Loucy (cell line): ENCODE measurements around the gene DOK6.

ENCODE experiments used
- H2AFZ ChIP-seq: fragments of 200-600 bp; sonication (generic); 2 replicates; pipeline ENCODE4 v1.6.0; 2016; ENCODE audit warnings: antibody characterized with exemption, mild to moderate bottlenecking, low read length, moderate library complexity
- H3F3A ChIP-seq: fragments of 200-600 bp; 2 replicates; pipeline ENCODE4 v1.6.0; 2016; ENCODE audit warnings: antibody characterized with exemption, low read depth, mild to moderate bottlenecking
- H3K27me3 ChIP-seq: fragments of 200-600 bp; sonication (generic); 2 replicates; pipeline ENCODE4 v1.6.1; 2014; ENCODE audit warnings: low read length, mild to moderate bottlenecking; ENCODE audit not compliant: insufficient read depth, poor library complexity, severe bottlenecking
- H3K36me3 ChIP-seq: fragments of 200-600 bp; sonication (generic); 2 replicates; pipeline ENCODE4 v1.6.1; 2016; ENCODE audit warnings: low read length; ENCODE audit not compliant: insufficient read depth
- H3K4me1 ChIP-seq: fragments of 200-600 bp; sonication (generic); 2 replicates; pipeline ENCODE4 v1.5.1; 2014; ENCODE audit warnings: low read length, mild to moderate bottlenecking; ENCODE audit not compliant: insufficient read depth, poor library complexity, severe bottlenecking
- H3K4me2 ChIP-seq: fragments of 200-600 bp; sonication (generic); 2 replicates; pipeline ENCODE4 v1.6.0; 2014; ENCODE audit warnings: antibody characterized with exemption, low read length, low read depth, mild to moderate bottlenecking; ENCODE audit not compliant: poor library complexity, severe bottlenecking
- H3K4me3 ChIP-seq: fragments of 200-600 bp; sonication (generic); 2 replicates; pipeline ENCODE4 v1.5.1; 2014; ENCODE audit warnings: low read length, mild to moderate bottlenecking, mixed read lengths; ENCODE audit not compliant: poor library complexity, severe bottlenecking
- H3K79me2 ChIP-seq: fragments of 200-600 bp; sonication (generic); 2 replicates; pipeline ENCODE4 v1.6.1; 2014; ENCODE audit warnings: low read length; ENCODE audit not compliant: insufficient read depth
- H3K9ac ChIP-seq: fragments of 200-600 bp; sonication (generic); 2 replicates; pipeline ENCODE4 v1.6.0; 2014; ENCODE audit warnings: mild to moderate bottlenecking, low read depth, low read length, moderate library complexity; ENCODE audit not compliant: poor library complexity, severe bottlenecking
- H3K9me2 ChIP-seq: fragments of 200-600 bp; sonication (generic); replicated peaks from 2 replicates; pipeline ENCODE4 v1.6.1; 2016; ENCODE audit warnings: low read depth, low read length, mixed read lengths
- H3K9me3 ChIP-seq: fragments of 200-600 bp; sonication (generic); 2 replicates; pipeline ENCODE4 v1.6.1; 2014; ENCODE audit warnings: mild to moderate bottlenecking, antibody characterized with exemption, low read length, low read depth; ENCODE audit not compliant: insufficient read depth
- H4K20me1 ChIP-seq: fragments of 200-600 bp; sonication (generic); 2 replicates; pipeline ENCODE4 v1.6.0; 2014; ENCODE audit warnings: antibody characterized with exemption, low read length, mild to moderate bottlenecking; ENCODE audit not compliant: insufficient read depth, poor library complexity, severe bottlenecking
- EZH2phosphoT487 ChIP-seq: fragments of 200-600 bp; IDR thresholded peaks from 2 replicates; pipeline ENCODE4 v1.6.1; 2018; ENCODE audit warnings: antibody characterized with exemption, mild to moderate bottlenecking, moderate library complexity, borderline replicate concordance
- TF ChIP-seq, protein P1 (sequence below): fragments of 200-600 bp; sonication (generic); conservative IDR thresholded peaks from 2 replicates; pipeline ENCODE4 v1.5.1; 2014; ENCODE audit warnings: mild to moderate bottlenecking, antibody characterized with exemption, low read length

DOK6 gene

DNA sequence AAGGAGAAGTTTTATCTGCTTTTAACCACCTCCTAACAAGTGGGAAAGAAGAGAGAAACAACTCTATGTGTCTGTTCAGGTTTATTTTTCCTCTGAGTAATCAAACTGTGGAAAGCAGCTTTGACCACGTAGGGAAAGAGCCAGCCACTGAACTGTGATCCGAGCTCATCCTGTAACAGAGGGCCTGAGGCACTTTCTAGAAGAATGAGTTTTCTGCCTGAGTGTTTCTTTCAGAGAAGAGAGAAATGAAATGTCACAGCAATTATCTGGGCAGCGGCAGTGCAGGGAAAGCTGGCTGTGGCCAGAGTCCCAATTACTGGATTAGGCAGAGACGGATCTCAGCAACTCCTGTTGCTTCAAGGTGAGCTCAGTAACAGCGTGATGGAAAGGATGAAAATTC lies 395.1 kb downstream of the DOK6 start:
- Histone ChIP-seq H3K36me3 (no peaks in the 10 kb centered on the region), H3K9me3 (no peaks in the 10 kb centered on the region), H3F3A (no peaks in the 10 kb centered on the region), H3K4me3 (no peak overlapping the region), H3K27me3 (no peaks in the 10 kb centered on the region), H4K20me1 (no peaks in the 10 kb centered on the region), H3K79me2 (no peaks in the 10 kb centered on the region), H3K9me2 (no peaks in the 10 kb centered on the region), H3K4me2 (no peak overlapping the region), H3K4me1 (no peaks in the 10 kb centered on the region), H2AFZ (no peak overlapping the region), H3K9ac (no peak overlapping the region)
- TF ChIP-seq, protein P1, sequence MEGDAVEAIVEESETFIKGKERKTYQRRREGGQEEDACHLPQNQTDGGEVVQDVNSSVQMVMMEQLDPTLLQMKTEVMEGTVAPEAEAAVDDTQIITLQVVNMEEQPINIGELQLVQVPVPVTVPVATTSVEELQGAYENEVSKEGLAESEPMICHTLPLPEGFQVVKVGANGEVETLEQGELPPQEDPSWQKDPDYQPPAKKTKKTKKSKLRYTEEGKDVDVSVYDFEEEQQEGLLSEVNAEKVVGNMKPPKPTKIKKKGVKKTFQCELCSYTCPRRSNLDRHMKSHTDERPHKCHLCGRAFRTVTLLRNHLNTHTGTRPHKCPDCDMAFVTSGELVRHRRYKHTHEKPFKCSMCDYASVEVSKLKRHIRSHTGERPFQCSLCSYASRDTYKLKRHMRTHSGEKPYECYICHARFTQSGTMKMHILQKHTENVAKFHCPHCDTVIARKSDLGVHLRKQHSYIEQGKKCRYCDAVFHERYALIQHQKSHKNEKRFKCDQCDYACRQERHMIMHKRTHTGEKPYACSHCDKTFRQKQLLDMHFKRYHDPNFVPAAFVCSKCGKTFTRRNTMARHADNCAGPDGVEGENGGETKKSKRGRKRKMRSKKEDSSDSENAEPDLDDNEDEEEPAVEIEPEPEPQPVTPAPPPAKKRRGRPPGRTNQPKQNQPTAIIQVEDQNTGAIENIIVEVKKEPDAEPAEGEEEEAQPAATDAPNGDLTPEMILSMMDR, result no peak
- TF ChIP-seq EZH2phosphoT487, result no peak

DNA sequence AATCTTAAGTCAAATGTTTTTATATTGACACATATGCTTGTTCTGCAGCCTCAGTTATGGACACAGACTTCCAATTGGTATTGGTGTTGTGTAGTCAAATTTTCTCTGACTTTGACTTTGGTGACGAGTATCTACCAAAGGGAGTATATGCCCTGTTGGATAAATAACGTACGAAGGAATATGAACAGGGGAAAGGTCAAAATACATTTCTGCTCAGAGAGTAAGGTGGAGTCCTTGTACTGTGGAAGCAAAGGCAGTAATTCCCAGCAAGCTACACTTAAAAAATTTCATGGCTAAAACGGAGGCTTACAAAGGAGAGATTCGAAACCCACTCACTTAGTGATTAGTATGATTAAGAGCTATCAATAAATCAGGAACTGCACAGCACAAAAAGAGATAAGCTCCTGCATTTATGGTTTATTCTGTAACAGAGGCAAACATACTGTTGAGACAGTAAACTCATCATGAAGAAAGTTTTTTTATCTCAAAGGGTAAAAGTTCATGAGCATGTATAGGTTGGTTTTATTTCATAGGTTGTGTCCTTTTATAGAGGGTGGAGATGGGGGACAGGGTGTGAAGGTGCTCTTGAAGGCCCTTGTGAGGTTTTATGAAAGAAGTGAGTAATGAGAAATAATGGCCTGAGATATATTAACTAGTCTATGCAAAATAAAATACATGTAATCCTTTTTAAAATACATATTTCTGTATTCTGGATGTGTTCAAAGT lies 404.3 kb downstream of the DOK6 start:
- H2AFZ ChIP-seq, result no peak overlapping the region
- H3K4me3 ChIP-seq, result no peak overlapping the region
- no peaks in the 10 kb centered on the region for H4K20me1 ChIP-seq
- H3K9me3 ChIP-seq, result no peaks in the 10 kb centered on the region
- H3K79me2 ChIP-seq, result no peaks in the 10 kb centered on the region
- no peak overlapping the region for H3K4me2 ChIP-seq
- TF ChIP-seq EZH2phosphoT487, result no peak
- TF ChIP-seq, protein P1, result no peak
- no peaks in the 10 kb centered on the region for H3K9me2 ChIP-seq
- H3K9ac ChIP-seq, result no peak overlapping the region
- H3K27me3 ChIP-seq, result no peaks in the 10 kb centered on the region
- no peaks in the 10 kb centered on the region for H3K36me3 ChIP-seq
- H3K4me1 ChIP-seq, result no peaks in the 10 kb centered on the region
- no peaks in the 10 kb centered on the region for H3F3A ChIP-seq

DNA sequence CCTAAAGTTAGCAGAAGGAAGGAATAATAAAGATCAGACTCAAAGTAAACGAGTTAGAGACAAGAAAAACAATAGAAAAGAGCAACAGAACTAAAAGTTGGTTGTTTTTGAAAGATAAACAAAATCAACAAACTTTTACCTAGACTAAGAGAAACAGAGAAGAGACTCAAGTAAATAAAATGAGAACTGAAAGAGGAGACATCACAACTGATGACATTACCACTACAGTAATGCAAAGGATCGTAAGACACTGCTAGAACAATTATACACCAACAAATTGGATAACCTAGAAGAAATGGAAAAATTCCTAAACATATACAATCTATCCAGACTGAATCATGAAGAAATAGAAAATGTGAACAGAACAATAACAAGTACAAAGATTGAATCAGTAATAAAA lies 407.7 kb downstream of the DOK6 start:
- no peaks in the 10 kb centered on the region for H3K4me1 ChIP-seq
- no peaks in the 10 kb centered on the region for H4K20me1 ChIP-seq
- no peaks in the 10 kb centered on the region for H3K79me2 ChIP-seq
- TF ChIP-seq EZH2phosphoT487, result no peak
- TF ChIP-seq, protein P1, result no peak
- no peaks in the 10 kb centered on the region for H3K9me3 ChIP-seq
- H3K4me3 ChIP-seq, result no peak overlapping the region
- no peak overlapping the region for H2AFZ ChIP-seq
- no peak overlapping the region for H3K9ac ChIP-seq
- H3K27me3 ChIP-seq, result no peaks in the 10 kb centered on the region
- no peaks in the 10 kb centered on the region for H3F3A ChIP-seq
- no peaks in the 10 kb centered on the region for H3K36me3 ChIP-seq
- no peak overlapping the region for H3K4me2 ChIP-seq
- H3K9me2 ChIP-seq, result no peaks in the 10 kb centered on the region
